ENCODE data around the gene ZNF608. TPM values are rescaled to one million over a fixed set of nuclear protein-coding genes. Genes with fewer than 3 reads are reported as not detected.

Gene ZNF608
- total and polyA plus RNA-seq, 2 donors (not counting 3 experiments of a cell fraction or from before 2014, with no cell fraction given) = 16.2 to 33.6 TPM

- dilution Hi-C loops (cut with MboI; ENCODE audit: extremely low pct_ligation_motif_present, low sequenced_read_pairs) (no loop called here), intact Hi-C loops (cut with micrococcal nuclease) (no loop called here)
- Histone ChIP-seq H3K27ac (ENCODE audit: insufficient read depth, low read depth, low read length) (no peak overlapping the region), H3K9me3 (replicated peaks; ENCODE audit: control insufficient read depth, insufficient read depth, low read length) (no peaks in the 10 kb centered on the region), H3K9me1 (replicated peaks; ENCODE audit: control insufficient read depth, extremely low read depth, insufficient read depth, low read length) (no peaks in the 10 kb centered on the region), H3K36me3 (ENCODE audit: control insufficient read depth in 2 of 2, extremely low read depth in 1 of 2, insufficient read depth in 2 of 2, low read length in 2 of 2) (no peaks in the 10 kb centered on the region), H3K4me2 (ENCODE audit: insufficient read depth, low read length) (no peak overlapping the region), H3K9ac (replicated peaks; ENCODE audit: extremely low read depth, insufficient read depth, low read length) (no peak overlapping the region), H3K4me3 (replicated peaks in 1 of 3; ENCODE audit: insufficient read depth in 1 of 3, low read depth in 1 of 3, low read length in 3 of 3) (no peak overlapping the region), H3K79me2 (ENCODE audit: control insufficient read depth, insufficient read depth, low read length) (peaks cover 10% of the 10 kb centered on the region), H3K27me3 (ENCODE audit: control insufficient read depth in 2 of 2, insufficient read depth in 2 of 2, low read length in 2 of 2) (no peaks in the 10 kb centered on the region), H2AFZ (ENCODE audit: low read depth, low read length) (no peak overlapping the region), H3K4me1 (ENCODE audit: control insufficient read depth, extremely low read depth, insufficient read depth, low read length) (peaks cover under 1% of the 10 kb centered on the region), H4K20me1 (replicated peaks; ENCODE audit: control insufficient read depth, extremely low read depth, insufficient read depth, low read length) (peaks cover 2% of the 10 kb centered on the region)
- DNase-seq (ENCODE audit: low read depth, low spot score) (no peak), FAIRE-seq (no peak)
- BruUV-seq (replicated peaks) = no TSS peak
- ChIA-PET CTCF (interaction anchor here (1.3 kb wide), 1 partner anchor 27 kb away, joined by 3 read pairs; no protein-coding TSS in a partner anchor), POLR2A (no interaction called here)
- TF ChIP-seq GATA2 (IDR thresholded peaks at IDR 0.05; ENCODE audit: insufficient read depth, insufficient read length, low read depth, low read length) (no peak), POLR2A (IDR thresholded peaks at IDR 0.05; ENCODE audit: low read depth, low read length) (no peak), MYC (IDR thresholded peaks at IDR 0.05; ENCODE audit: low read depth, low read length) (no peak), FOS (IDR thresholded peaks at IDR 0.05; ENCODE audit: borderline replicate concordance, insufficient read depth, low read length) (no peak), EZH2 (IDR thresholded peaks at IDR 0.05; ENCODE audit: borderline replicate concordance, low read depth, low read length, severe bottlenecking) (no peak), JUN (IDR thresholded peaks at IDR 0.05; ENCODE audit: borderline replicate concordance, insufficient read depth, insufficient read length, low read depth) (no peak), CTCF (IDR thresholded peaks at IDR 0.05; ENCODE audit: extremely low read depth in 1 of 2, insufficient read depth in 1 of 2, low read depth in 1 of 2, low read length in 2 of 2) (no peak), MAX (IDR thresholded peaks at IDR 0.05; ENCODE audit: insufficient read depth, insufficient read length) (no peak), POLR2AphosphoS5 (IDR thresholded peaks at IDR 0.05; ENCODE audit: insufficient read depth, low read depth, low read length) (no peak)
These were observed 16.1 kb downstream of the ZNF608 start for GRCh38 chr5:124730381-124730780.
